HG03039 (cell line): ENCODE results near the gene EQTN.

ENCODE experiments used
- ATAC-seq: cut with Tn5 transposase; IDR thresholded peaks from one replicate; pipeline ENCODE4 v1.9.1; 2021; ENCODE audit warnings: mild to moderate bottlenecking, moderate library complexity; ENCODE audit not compliant: unreplicated experiment

Gene EQTN

GRCh38 chr9:27297050-27297449 is at the start of gene EQTN:
EQTN (minus strand) TSS chr9:27297150; CDS start chr9:27297055, 95 bp downstream.
- ATAC-seq = no peak

GRCh38 chr9:27344776-27345175 is 47.8 kb upstream of the EQTN start:
- ATAC-seq = no peak

- ATAC-seq = no peak
Observed at GRCh38 chr9:27341545-27342294, 44.8 kb upstream of the EQTN start.

- ATAC-seq = no peak
Observed at GRCh38 chr9:27340961-27341511, 44.1 kb upstream of the EQTN start.

GRCh38 chr9:27340285-27340674 is 43.3 kb upstream of the EQTN start:
- no peak for ATAC-seq

GRCh38 chr9:27339661-27340284 is 42.8 kb upstream of the EQTN start:
- no peak for ATAC-seq

GRCh38 chr9:27338527-27338903 is 41.6 kb upstream of the EQTN start:
- ATAC-seq = no peak

GRCh38 chr9:27337833-27338526 is 41.0 kb upstream of the EQTN start:
- ATAC-seq = no peak

- ATAC-seq = no peak
Observed at GRCh38 chr9:27337236-27337635, 40.3 kb upstream of the EQTN start.

GRCh38 chr9:27336829-27337228 is 39.9 kb upstream of the EQTN start:
- no peak for ATAC-seq

GRCh38 chr9:27336126-27336525 is 39.2 kb upstream of the EQTN start:
- ATAC-seq = no peak

GRCh38 chr9:27335075-27335474 is 38.1 kb upstream of the EQTN start:
- no peak for ATAC-seq

- ATAC-seq = peak; percentile 56
Observed at GRCh38 chr9:27333241-27334052, 36.5 kb upstream of the EQTN start.

GRCh38 chr9:27331393-27331792 is 34.4 kb upstream of the EQTN start:
- no peak for ATAC-seq

- no peak for ATAC-seq
Observed at GRCh38 chr9:27329291-27329690, 32.3 kb upstream of the EQTN start.

- ATAC-seq = no peak
Observed at GRCh38 chr9:27328483-27328882, 31.5 kb upstream of the EQTN start.

GRCh38 chr9:27311184-27311583 is 14.2 kb upstream of the EQTN start:
- no peak for ATAC-seq

- ATAC-seq = no peak
Observed at GRCh38 chr9:27310582-27310981, 13.6 kb upstream of the EQTN start.

GRCh38 chr9:27308691-27309390 is 11.9 kb upstream of the EQTN start:
- no peak for ATAC-seq

- no peak for ATAC-seq
Observed at GRCh38 chr9:27304521-27304920, 7.6 kb upstream of the EQTN start.
